GM12891 (cell line): Measurements from ENCODE around the gene PDCD1LG2.

Source experiments
- PAX5 ChIP-seq: IDR thresholded peaks from 2 replicates; pipeline ENCODE4 v1.6.1; 2011; ENCODE audit warnings: low read length, moderate library complexity, mild to moderate bottlenecking; ENCODE audit not compliant: insufficient read depth, severe bottlenecking
- POLR2A ChIP-seq: IDR thresholded peaks from 2 replicates; pipeline ENCODE4 v1.6.1; 2011; ENCODE audit warnings: low read depth, low read length, control low read depth
- POLR2AphosphoS5 ChIP-seq: IDR thresholded peaks from 2 replicates; pipeline ENCODE4 v1.6.1; 2011; ENCODE audit warnings: low read depth, low read length, control low read depth
- POU2F2 ChIP-seq: IDR thresholded peaks from 2 replicates; pipeline ENCODE4 v1.6.1; 2011; ENCODE audit warnings: low read depth, mild to moderate bottlenecking, control low read depth, low read length, moderate library complexity
- SPI1 ChIP-seq: IDR thresholded peaks from 2 replicates; pipeline ENCODE4 v1.6.1; 2011; ENCODE audit warnings: low read depth, low read length, control low read depth
- TAF1 ChIP-seq: IDR thresholded peaks from 2 replicates; pipeline ENCODE4 v1.6.1; 2011; ENCODE audit warnings: low read depth, low read length, control low read depth

GRCh38 chr9:5556101-5556705 lies 45.9 kb downstream of the PDCD1LG2 start:
- TF ChIP-seq POLR2A, result no peak
- TF ChIP-seq SPI1, result no peak
- no peak for TF ChIP-seq TAF1
- no peak for TF ChIP-seq POLR2AphosphoS5
- TF ChIP-seq PAX5, result no peak
- no peak for TF ChIP-seq POU2F2
